NCI-H1930 (cell line): Measurements from ENCODE around the gene PRX.

ENCODE experiments used
- DNase-seq, 2 experiments: peaks; one replicate each; lab custom pipeline; 2025; lab: John Stamatoyannopoulos, UW

The PRX gene

GRCh38 chr19:40365010-40365409, 48.2 kb downstream of the PRX start:
- no peak for DNase-seq

- no peak for DNase-seq
Measured at GRCh38 chr19:40363069-40363468, 50.1 kb downstream of the PRX start.

GRCh38 chr19:40362160-40362559, 51.0 kb downstream of the PRX start:
- no peak for DNase-seq

GRCh38 chr19:40360708-40361241, 52.4 kb downstream of the PRX start:
- DNase-seq: no peak

GRCh38 chr19:40360020-40360707, 53.0 kb downstream of the PRX start:
- DNase-seq: no peak

- DNase-seq: no peak
Measured at GRCh38 chr19:40358773-40359172, 54.4 kb downstream of the PRX start.

- no peak for DNase-seq
Measured at GRCh38 chr19:40357640-40358039, 55.5 kb downstream of the PRX start.

- no peak for DNase-seq
Measured at GRCh38 chr19:40356681-40357595, 56.2 kb downstream of the PRX start.

- DNase-seq: no peak
Measured at GRCh38 chr19:40355975-40356680, 57.0 kb downstream of the PRX start.

- peak in 1 of 2 experiments; percentile 13 for DNase-seq
Measured at GRCh38 chr19:40348961-40349507, 64.1 kb downstream of the PRX start.

- peak; percentile 99 to 100 for DNase-seq
Measured at GRCh38 chr19:40348125-40348913, 64.9 kb downstream of the PRX start, which contains the start of the genes C19orf47 and PLD3. C19orf47 (minus strand) TSS chr19:40348397; CDS start chr19:40341857, 6,540 bp downstream. PLD3 (plus strand) TSS chr19:40348695; CDS start chr19:40366484, 17,789 bp downstream.

- DNase-seq: no peak
Measured at GRCh38 chr19:40344422-40344821, 68.8 kb downstream of the PRX start.
